ENCODE results near the gene KRTAP10-12.

KRTAP10-12 gene

DNA sequence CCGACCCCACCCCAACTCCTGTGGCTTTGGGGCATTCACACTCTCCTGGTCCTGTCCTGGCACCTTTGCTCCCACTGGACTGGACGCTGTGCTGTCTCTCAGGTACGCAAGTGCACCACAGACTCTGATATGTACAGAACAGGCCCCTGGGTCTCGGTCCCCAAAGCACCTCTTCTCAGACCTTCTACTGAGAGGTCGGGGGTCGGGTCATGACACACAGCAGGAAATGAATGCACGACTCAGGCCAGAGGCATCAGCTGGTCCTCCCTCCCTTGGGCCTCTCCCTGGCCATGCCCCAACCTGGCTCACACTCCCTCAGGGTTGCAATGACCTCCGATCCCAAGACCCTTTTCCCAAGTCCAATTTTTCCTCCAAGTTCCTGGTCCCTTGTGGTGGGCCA lies 1.8 kb upstream of the KRTAP10-12 start:
- no peak for DNase-seq (ENCODE audit: low read depth, low spot score)
- no peak overlapping the region for H3K27ac ChIP-seq

DNA sequence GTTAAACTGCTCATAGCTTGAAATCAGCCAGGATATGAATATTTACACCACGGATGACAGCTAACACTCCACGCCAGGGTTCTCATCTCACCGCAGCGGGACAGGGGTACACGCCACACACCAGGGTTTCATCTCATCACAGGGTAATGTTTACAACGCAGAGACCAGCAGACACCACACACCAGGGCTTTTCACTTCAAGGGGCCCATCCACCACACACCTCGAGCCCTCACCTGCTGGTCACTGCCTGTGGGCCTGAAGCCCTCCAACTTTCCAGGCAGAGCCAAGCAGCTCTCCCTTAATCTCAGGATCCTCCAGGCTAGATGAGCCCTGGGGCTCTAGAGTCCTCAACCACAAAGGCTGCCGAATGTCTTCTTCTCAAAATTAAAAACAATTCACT lies 1.3 kb upstream of the KRTAP10-12 start:
- no peak overlapping the region for H3K27ac ChIP-seq
- no peak for DNase-seq (ENCODE audit: low read depth, low spot score)

DNA sequence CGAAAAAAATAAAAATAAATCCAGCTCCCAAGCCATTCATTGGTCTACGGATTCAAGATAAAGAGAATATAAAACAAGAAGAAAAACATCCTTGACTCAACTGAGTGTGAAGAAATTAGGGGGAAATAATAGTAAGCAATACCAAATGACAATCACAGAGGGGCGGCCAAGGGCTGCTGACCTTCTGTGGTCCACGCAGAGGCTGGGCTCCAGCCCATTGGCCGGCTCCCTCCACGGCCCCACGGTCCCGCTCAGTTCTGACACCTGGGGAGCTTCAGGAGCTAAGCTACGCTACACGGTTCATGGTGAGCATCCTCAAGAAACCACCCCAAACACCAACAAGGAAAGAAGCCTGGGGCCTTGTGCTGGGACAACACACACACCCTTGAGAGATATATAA lies 400 bp upstream of the KRTAP10-12 start:
- H3K27ac ChIP-seq = no peak overlapping the region
- DNase-seq (ENCODE audit: low read depth, low spot score) = no peak

DNA sequence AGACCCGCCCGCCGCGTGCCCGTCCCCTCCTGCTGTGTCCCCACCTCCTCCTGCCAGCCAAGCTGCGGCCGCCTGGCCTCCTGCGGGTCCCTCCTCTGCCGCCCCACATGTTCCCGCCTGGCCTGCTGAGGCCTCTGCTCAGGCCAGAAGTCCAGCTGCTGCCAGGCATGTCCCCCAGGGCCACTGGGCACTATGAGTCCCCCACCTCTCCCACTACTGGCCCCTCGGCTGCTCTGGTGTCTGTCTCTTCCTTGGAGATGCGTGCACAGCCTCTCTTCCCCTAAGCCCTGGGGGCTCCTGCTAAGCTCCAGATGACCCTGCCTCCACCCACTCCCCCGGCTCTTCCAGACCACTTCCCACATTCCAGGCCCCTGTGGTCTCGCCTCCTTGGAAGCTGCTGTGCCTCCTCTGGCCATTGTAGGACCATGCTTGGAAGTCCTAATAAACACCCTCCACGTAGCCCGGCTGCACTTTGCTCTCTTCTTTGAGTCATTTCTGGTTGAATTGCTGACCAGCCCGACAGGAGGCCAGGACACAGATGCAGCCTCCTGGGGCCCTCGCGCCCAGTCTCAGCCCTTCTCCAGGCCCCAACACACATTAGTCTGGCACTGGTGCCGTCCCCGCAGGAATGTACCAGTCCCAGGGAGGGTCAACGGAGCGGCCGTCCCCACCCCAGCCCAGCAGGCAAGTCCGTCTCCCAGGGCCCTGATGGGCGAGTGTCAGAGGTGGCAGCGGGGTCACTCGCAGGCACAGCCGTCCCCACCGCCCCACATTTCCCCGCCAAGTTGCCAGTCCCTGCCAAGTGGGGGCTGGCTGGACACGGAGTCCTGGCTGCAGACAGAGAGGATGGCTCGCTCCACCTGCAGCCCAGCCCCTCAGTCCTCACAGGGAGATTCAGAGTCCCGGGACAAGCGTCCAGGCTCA lies 1.1 kb downstream of the KRTAP10-12 start:
- DNase-seq (ENCODE audit: low read depth, low spot score) = no peak
- no peak overlapping the region for H3K27ac ChIP-seq

DNA sequence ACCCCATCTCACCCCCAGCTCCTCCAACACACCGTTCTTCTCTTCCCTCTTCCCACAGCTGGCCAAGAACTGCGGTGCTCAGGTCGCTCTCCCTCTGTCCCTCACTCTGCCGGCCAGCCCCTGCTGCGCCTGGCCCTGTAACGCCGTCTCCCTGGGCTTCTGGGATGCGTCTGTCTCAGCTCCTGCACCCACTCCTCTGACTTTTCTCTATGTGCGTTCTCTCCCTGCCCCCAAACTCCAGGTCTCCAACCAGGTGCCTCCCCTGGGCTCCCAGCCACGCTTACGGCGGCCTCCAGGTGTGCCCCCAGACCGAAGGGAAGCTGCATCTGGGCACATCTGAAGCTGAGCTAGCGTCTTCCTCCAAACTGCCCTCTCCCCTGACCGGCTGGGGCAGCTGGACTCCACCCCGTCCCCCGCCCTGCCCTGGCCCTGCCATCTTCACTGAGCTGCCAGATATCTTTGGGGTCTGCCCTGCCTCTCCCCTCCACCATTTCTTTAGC lies 2.6 kb downstream of the KRTAP10-12 start:
- DNase-seq (ENCODE audit: low read depth, low spot score) = no peak
- no peak overlapping the region for H3K27ac ChIP-seq

DNA sequence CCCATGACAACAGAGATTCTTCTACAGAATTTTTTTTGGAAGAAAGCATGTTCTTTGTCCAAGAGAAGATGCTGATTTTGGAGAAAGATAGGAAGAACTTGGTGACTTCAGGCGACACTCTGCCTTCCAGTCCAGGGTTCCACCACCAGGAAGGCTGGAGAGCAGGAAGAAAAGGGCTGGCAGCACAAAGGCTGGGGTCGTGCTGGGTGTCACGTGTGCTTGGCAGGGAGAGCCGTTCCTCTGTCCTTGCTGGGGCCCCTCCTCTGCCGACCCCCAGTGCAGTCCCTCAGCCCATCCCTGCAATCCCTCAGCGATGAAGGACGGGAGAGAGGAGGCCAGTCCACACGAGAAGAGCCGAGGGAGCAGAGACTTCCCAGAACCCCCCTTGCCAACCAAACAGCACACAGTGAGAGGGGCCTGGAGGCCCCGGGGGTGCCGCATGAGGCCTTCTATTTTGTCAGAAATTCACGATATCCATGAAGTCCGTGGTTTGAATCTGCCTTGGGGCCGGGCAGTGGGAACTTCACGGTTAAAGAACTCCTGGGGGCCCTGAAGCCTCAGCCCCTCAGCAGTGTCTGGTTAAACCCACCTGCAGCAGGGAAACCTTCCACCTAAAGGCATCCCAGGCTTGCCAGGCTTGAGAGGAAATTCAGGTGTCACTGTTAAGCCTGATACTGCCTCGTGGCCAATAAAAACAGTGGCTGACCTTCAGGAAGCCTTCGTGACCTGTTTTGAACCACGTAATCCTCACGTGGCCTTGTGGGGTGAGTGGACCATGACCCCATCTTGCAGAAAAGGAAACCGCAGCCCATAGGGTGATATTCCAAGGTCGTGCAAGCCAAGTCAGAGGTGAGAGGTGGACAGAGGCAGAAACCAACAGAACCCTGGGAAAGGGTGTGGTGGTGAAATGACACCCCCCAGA lies 3.4 kb downstream of the KRTAP10-12 start:
- H3K27ac ChIP-seq = no peak overlapping the region
- DNase-seq (ENCODE audit: low read depth, low spot score) = no peak

DNA sequence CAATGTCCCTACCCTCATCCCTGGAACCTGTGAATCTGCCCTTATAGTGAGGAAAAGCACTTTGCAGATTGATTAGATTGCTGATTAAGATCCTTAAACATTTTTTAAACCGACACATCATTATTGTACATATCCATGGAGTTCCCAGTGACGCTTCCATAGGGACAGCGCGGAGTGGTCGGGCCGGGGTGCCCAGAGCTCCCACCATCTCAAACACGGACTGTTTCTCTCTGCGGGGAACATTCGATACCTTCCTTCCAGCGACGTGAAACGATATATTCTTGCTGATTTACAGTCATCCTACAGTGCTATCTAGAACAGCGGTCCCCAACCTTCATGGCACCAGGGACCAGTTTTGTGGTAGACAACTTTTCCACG lies 4.0 kb downstream of the KRTAP10-12 start:
- DNase-seq (ENCODE audit: low read depth, low spot score) = no peak
- no peak overlapping the region for H3K27ac ChIP-seq

DNA sequence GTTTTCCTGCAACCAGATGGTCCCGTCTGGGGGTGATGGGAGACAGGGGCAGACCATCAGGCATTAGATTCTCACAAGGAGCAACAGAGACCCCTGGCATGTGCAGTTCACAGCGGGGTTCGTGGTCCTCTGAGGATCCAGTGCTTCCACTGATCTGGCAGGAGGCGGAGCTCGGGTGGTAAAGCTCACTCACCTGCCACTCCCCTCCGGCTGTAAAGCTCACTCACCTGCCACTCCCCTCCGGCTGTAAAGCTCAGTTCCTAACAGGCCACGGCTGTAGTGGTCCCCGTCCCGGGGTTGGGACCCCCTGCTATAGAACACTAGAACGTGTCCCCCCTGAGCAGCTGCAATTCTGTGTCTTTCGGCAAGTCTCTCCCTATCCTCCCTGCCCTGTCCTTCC lies 4.6 kb downstream of the KRTAP10-12 start:
- H3K27ac ChIP-seq = no peak overlapping the region
- no peak for DNase-seq (ENCODE audit: low read depth, low spot score)

DNA sequence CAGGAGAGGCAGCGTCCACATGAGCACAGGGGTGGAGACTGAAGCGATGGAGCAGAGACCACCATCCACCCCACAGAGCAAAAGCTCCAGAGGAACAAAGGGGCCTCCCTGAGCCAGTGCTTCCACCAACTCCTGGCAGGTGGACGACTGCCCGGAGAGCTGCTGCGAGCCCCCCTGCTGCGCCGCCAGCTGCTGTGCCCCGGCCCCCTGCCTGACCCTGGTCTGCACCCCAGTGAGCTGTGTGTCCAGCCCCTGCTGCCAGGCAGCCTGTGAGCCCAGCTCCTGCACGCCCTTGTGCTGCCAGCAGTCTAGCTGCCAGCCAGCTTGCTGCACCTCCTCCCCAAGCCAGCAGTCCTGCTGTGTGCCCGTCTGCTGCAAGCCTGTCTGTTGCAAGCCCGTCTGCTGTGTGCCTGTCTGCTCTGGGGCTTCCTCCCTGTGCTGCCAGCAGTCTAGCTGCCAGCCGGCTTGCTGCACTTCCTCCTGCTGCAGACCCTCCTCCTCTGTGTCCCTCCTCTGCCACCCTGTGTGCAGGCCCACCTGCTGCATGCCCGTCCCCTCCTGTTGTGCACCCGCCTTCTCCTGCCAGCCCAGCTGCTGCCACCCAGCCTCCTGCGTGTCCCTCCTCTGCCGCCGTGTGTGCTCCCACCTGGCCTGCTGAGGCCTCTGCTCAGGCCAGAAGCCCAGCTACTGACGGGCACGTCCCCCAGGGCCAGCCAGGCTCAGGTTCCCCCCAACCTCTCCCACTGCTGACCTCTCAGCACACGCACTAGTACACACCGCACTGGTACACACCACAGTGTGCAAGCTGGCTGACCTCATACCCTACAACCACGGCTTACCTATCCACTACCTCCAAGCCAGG lies 5.4 kb downstream of the KRTAP10-12 start:
- DNase-seq (ENCODE audit: low read depth, low spot score) = no peak
- H3K27ac ChIP-seq = no peak overlapping the region

DNA sequence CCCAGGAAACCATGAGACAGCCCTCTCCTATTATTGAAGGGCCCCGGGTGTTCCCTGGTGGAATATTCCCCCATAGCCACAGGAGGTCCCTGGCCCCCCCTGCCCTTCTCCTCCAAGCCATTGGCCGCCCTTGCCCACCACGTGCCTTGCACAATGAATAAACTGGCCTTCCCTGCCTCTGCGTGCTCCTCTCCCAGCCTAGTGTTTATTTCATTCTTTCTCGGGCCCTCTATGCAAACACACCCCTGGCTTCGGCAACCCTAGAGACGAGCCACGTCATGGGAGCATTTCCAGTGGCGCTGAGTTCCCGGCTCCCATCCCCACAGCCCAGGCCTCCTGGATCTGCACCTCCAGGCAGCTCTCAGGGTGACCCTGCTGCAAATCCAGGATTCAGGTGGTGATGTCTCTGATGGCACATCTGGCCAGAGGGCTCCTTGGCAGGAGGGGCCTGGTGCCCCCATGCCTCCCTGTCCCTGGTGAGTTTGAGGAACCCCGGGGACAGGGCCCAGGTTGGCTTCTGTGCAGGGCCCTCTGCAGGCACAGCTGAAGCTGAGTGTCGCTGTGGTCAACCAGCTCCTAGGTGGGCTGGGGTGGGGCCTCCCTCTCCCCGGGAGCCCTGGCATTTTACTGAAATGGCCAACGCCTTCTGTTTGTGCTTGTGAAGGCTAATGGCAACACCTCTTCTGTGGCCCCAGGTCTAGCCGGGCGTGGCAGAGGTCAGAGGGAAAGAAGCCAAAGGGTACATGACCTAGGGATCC lies 6.2 kb downstream of the KRTAP10-12 start:
- DNase-seq (ENCODE audit: low read depth, low spot score) = no peak
- H3K27ac ChIP-seq = no peak overlapping the region

DNA sequence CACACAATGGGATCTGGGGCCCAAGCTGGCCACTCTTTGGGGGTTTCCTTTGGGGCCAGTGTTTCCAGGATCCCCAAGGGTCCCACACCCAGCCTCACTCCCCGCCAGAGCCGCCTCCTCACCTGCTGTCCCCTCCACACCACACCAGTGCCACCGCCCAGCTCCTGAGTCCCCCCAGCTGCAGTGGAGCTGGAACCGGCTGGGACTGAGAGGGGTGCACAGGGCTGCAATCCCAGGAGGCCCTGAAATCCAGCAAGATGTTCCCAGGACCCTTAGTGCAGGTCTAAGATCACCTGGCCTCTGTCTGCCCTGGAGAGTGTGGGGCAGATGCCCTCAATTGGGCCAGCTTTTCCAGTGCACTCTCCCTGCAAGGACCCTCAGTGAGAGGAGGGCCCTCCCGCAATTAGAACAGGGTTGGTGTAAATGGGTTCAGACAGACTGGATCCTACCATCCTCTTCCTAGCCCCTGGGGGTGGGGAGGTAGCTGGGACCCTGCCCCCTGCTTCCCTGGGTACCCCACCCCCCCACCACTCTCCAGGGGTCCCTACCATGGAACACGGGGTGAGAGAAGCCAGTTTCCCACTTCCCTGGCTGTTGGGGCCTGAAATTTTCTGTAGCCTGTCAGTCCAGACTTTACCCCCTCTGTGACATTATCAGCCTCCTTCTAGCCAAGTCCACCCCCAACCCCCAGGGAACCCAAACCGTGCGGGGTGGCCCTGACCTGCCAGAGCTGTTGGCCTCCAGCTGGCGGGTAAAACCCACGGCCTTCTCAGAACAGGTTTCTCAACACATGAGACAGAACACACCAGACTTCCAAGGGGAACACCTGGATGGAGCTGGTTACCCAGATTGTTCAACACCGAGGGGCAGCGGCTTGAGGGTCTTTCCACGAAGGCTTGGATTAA lies 7.0 kb downstream of the KRTAP10-12 start:
- no peak overlapping the region for H3K27ac ChIP-seq
- no peak for DNase-seq (ENCODE audit: low read depth, low spot score)

DNA sequence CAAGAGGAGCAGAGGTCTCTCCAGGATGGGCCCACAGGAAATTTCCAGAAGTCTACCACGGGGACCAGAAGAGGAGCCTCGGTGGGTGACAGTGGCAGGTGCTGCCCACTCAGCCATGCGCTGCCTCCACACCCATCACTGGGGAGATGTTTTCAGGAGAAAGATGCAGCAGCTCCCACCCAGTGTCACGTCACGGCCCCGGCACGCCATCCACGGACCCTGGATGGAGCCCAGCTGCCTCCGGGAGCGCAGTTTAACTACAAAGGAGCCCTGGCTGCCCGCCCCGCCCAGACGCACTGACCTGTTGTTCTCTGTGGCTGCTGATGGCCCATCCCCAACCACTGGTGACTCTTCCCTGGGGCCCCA lies 7.6 kb downstream of the KRTAP10-12 start:
- DNase-seq (ENCODE audit: low read depth, low spot score) = no peak
- H3K27ac ChIP-seq = no peak overlapping the region

DNA sequence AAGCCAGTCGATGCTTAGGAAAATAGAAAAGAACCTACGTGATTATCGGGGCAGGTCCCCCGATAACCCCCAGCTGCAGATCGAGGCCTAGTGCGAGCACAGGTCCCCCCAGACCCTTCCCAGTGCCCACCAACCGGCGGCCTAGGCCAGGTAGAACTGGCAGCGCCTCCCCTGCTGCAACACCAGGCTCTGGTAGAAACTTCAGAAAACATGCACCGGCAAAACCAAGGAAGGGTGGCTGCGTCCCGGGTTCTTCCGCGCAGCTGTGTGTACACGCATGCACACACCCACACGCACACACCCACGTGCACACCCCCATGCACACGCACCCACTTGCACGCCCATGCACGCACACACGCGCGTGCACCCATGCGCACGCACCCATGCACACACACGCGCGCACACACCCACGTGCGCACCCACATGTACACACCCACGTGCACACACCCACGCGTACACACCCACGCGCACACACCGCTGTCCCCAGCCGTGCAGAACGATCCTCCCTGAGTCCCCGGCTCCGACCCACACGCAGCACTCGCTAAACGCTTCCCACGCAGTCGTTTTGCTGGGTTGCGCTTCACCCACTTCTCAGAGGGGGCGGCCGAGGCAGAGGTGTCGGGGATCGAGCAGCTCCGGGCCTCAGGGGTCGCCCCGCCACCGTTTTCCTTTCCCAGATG lies 9.2 kb downstream of the KRTAP10-12 start:
- H3K27ac ChIP-seq = no peak overlapping the region
- DNase-seq (ENCODE audit: low read depth, low spot score) = no peak

DNA sequence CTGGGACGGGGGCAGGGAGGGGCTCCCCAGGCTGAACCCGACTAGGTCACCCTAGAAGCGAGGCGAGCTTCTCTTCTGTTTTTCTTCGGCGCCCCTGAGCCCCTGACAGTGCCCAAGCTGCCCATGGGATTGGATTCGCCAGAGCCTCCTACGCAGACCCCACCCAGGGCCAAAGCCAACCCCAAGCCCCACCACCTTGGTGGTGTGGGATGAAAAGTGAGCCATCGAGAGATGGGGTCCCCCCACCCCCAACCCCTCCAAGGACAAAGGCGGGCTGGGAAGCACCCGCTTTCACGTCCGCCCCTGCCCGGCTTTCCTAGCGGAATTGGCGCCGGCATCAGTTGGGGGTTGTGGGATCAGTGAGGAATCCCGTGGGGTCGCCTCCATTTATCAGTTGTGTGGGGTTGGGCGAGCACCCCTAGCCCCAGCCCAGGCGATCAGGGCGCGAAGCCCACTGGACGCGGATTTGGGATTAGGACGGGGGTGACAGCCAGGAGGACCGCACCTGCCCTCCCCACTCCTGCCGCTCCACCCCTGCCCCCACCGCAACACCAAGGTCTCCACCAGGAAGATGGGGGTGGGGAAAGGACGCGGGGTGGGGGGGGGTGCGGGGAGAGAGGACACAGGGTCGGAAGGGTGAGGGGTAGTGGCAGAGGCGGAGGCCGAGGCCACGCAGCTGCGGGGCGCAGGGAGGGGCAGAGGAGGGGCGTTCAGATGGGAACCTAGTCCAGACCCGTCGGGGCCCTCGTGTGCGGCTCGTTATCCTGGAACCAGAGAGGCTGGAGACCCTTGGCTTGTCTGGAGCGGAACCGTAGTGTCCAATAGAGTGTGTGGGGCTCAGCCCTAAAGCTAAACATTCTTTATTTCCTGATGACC lies 10.0 kb downstream of the KRTAP10-12 start:
- no peak overlapping the region for H3K27ac ChIP-seq
- no peak for DNase-seq (ENCODE audit: low read depth, low spot score)

DNA sequence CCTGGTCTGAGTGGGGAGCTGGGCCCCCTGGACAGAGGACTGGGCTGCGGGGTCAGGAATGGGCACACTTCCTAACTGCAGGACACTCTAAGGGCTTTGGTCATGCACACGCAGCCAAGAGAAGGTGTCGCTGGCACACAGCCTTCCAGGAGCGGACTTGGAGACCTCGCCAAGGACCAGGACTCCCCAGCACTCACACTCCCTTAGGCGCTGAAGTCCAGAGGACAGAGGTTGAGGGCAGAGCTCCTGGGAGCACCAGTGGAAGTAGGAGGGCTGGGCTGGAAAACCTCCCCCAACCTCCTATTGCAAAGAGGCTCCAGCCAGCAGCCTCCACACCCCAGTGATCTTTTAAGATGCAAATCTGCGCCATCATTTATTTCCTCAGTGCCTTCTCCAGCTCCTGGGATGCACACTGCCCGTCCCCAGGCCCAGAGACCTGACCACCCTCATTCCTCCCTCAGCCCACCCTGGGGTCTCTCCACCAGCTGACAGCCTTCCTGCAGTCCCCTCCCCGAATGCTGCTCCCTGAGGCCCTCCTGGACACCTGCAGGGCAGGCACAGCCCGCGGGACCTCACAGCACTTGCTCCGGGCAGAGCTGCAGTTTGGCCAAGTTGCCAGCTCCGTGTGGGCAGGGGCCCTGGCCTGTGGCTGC lies 11.4 kb downstream of the KRTAP10-12 start:
- H3K27ac ChIP-seq = no peak overlapping the region
- no peak for DNase-seq (ENCODE audit: low read depth, low spot score)

DNA sequence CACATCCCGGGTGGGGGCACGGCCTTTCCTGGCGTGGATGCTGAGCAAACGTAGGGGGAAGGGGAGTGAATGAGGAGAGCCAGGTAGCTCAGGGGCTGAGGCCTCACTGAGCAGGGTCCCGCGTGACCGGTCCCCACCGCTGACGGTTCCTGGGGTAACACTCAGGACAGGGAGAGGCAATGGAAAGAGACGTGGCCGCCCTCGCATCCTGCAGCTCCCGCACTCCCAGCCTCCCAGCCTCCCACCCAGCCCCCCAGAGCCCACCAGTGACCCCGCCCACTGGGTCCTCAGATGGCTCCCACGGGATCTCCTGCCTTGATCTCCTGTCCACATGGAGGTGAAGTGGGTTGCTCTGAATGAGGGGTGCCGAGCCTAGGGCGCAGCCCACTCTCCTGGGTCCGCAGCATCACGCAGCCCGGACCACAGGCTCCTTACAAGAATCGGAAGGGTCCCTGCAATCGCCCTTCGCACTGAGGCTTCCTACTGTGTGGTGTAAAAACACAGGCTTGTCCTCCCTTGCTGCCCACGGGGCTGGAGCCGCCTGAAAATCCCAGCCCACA lies 12.0 kb downstream of the KRTAP10-12 start:
- no peak for DNase-seq (ENCODE audit: low read depth, low spot score)

More for the DNA sequence above, 12.0 kb downstream of the KRTAP10-12 start:
- no peak overlapping the region for H3K27ac ChIP-seq

All from epithelial cell of prostate (primary cell).